H1 (cell line): ENCODE data around the gene HMGCL. TPM values are rescaled to one million over a fixed set of nuclear protein-coding genes. Genes with fewer than 3 reads are reported as not detected.
"Not testable (repeated sequence)": the region's sequence is repeated elsewhere in the genome, so short reads cannot be mapped to it uniquely, and the experiment has no call there.

Experiments
- CTCF ChIA-PET: fragments of 300-600 bp; sonication (Branson Sonifier 250); formaldehyde crosslinking; loops from one replicate; lab custom pipeline; 2021; ENCODE audit not compliant: partially characterized antibody; lab: Charles Lee
- POLR2A ChIA-PET: fragments of 300-600 bp; sonication (Branson Sonifier 250); formaldehyde crosslinking; loops from one replicate; lab custom pipeline; 2021; ENCODE audit warnings: inconsistent platforms; ENCODE audit not compliant: partially characterized antibody; lab: Charles Lee
- DNase-seq, 2 experiments: peaks; one replicate each; pipeline versions ENCODE4 v3.0.0 to v3.0.0-alpha.2; 2010 to 2022; ENCODE audit warnings: low spot score in 2 of 2, low read depth in 1 of 2, mixed read lengths in 1 of 2
- FAIRE-seq: peaks from 2 replicates; lab custom pipeline; 2011; peaks lifted over from hg19 to GRCh38; lab: Jason Lieb, UNC
- H2AFZ ChIP-seq: 2 replicates; pipeline ENCODE4 v1.8.1; 2012; ENCODE audit warnings: low read length, inconsistent platforms
- H2AK5ac ChIP-seq: 2 replicates; pipeline ENCODE4 v1.6.1; 2013; ENCODE audit warnings: low read depth, low read length
- H2BK120ac ChIP-seq: replicated peaks from 2 replicates; pipeline ENCODE3; 2013; ENCODE audit warnings: low read depth, low read length, inconsistent platforms
- H2BK12ac ChIP-seq: 2 replicates; pipeline ENCODE4 v1.6.1; 2013; ENCODE audit warnings: low read depth, low read length
- H2BK15ac ChIP-seq: 2 replicates; pipeline ENCODE4 v1.6.1; 2013; ENCODE audit warnings: low read length
- H2BK20ac ChIP-seq: 2 replicates; pipeline ENCODE4 v1.6.1; 2013; ENCODE audit warnings: low read length
- H2BK5ac ChIP-seq: 2 replicates; pipeline ENCODE4 v1.6.1; 2013; ENCODE audit warnings: low read depth, low read length
- H3K14ac ChIP-seq: 2 replicates; pipeline ENCODE4 v1.6.1; 2013; ENCODE audit warnings: inconsistent platforms; ENCODE audit not compliant: insufficient read length
- H3K18ac ChIP-seq: 2 replicates; pipeline ENCODE4 v1.6.1; 2013; ENCODE audit warnings: low read length; ENCODE audit errors: extremely low read depth
- H3K23ac ChIP-seq: 2 replicates; pipeline ENCODE4 v1.6.1; 2013; ENCODE audit warnings: inconsistent platforms; ENCODE audit not compliant: insufficient read length
- H3K23me2 ChIP-seq: 2 replicates; pipeline ENCODE4 v1.6.1; 2013; ENCODE audit warnings: low read depth, low read length
- H3K27ac ChIP-seq: 2 replicates; pipeline ENCODE4 v1.6.1; 2011; ENCODE audit warnings: low read depth, low read length, inconsistent platforms
- H3K27me3 ChIP-seq, 4 experiments: replicated peaks in 1 of 4; 1 replicate in 1 of 4; 2 replicates in 3 of 4; pipeline versions ENCODE4 v1.6.1 to v1.8.1; 2011 to 2013; ENCODE audit warnings: low read length in 3 of 4, mild to moderate bottlenecking in 3 of 4, inconsistent platforms in 2 of 4, mixed read lengths in 2 of 4, moderate library complexity in 1 of 4; ENCODE audit not compliant: control insufficient read depth in 3 of 4, insufficient read depth in 3 of 4; ENCODE audit errors: extremely low read depth in 1 of 4
- H3K36me3 ChIP-seq, 4 experiments: 2 replicates each; pipeline versions ENCODE4 v1.6.1 to v1.8.1; 2011 to 2013; ENCODE audit warnings: mild to moderate bottlenecking in 4 of 4, low read length in 3 of 4, moderate library complexity in 2 of 4, control low read depth in 1 of 4, inconsistent platforms in 1 of 4; ENCODE audit not compliant: insufficient read depth in 4 of 4, control insufficient read depth in 2 of 4
- H3K4ac ChIP-seq: replicated peaks from 2 replicates; pipeline ENCODE3; 2013; ENCODE audit warnings: low read length, low read depth, mixed read lengths, inconsistent platforms; ENCODE audit not compliant: insufficient read length
- H3K4me1 ChIP-seq, 4 experiments: replicated peaks in 1 of 4; 1 replicate in 1 of 4; 2 replicates in 3 of 4; pipeline versions ENCODE4 v1.6.1 to v1.8.1; 2011 to 2013; ENCODE audit warnings: low read length in 3 of 4, inconsistent platforms in 2 of 4, mixed read lengths in 1 of 4; ENCODE audit not compliant: insufficient read depth in 4 of 4, control insufficient read depth in 3 of 4
- H3K4me2 ChIP-seq, 2 experiments: 2 replicates each; pipeline versions ENCODE4 v1.6.1 to v1.8.1; 2011 to 2013; ENCODE audit warnings: low read depth in 2 of 2, low read length in 2 of 2, control low read depth in 1 of 2, inconsistent platforms in 1 of 2, mild to moderate bottlenecking in 1 of 2; ENCODE audit not compliant: insufficient read depth in 1 of 2
- H3K4me3 ChIP-seq, 4 experiments: fragments of 200-600, 300-600 bp in 1 of 4; sonication (generic), shearing (Covaris generic), sonication (Bioruptor Twin) in 1 of 4; 2 replicates each; pipeline versions ENCODE4 v1.5.1 to v1.8.1; 2011 to 2016; ENCODE audit warnings: low read length in 4 of 4, low read depth in 3 of 4, control low read depth in 2 of 4, inconsistent platforms in 2 of 4, mild to moderate bottlenecking in 2 of 4, mixed read lengths in 1 of 4, moderate library complexity in 1 of 4; ENCODE audit not compliant: insufficient read depth in 2 of 4; ENCODE audit errors: extremely low read depth in 1 of 4
- H3K56ac ChIP-seq: replicated peaks from 2 replicates; pipeline ENCODE3; 2013; ENCODE audit warnings: low read depth, mild to moderate bottlenecking, mixed read lengths, low read length, inconsistent platforms; ENCODE audit not compliant: insufficient read length
- H3K79me1 ChIP-seq: 2 replicates; pipeline ENCODE4 v1.6.1; 2013; ENCODE audit warnings: low read depth, low read length, control low read depth
- H3K79me2 ChIP-seq, 2 experiments: 2 replicates each; pipeline versions ENCODE4 v1.6.1 to v1.8.1; 2012 to 2013; ENCODE audit warnings: low read length in 2 of 2, mild to moderate bottlenecking in 2 of 2, inconsistent platforms in 1 of 2; ENCODE audit not compliant: insufficient read depth in 2 of 2, control insufficient read depth in 1 of 2
- H3K9ac ChIP-seq, 4 experiments: replicated peaks in 1 of 4; 1 replicate in 1 of 4; 2 replicates in 3 of 4; pipeline versions ENCODE4 v1.6.1 to v1.8.1; 2011 to 2013; ENCODE audit warnings: low read depth in 3 of 4, low read length in 3 of 4, control low read depth in 2 of 4, mild to moderate bottlenecking in 2 of 4, moderate library complexity in 2 of 4, inconsistent platforms in 1 of 4; ENCODE audit errors: extremely low read depth in 1 of 4
- H3K9me3 ChIP-seq, 2 experiments: 2 replicates each; pipeline versions ENCODE4 v1.6.1 to v1.8.1; 2012 to 2013; ENCODE audit warnings: mild to moderate bottlenecking in 2 of 2, moderate library complexity in 2 of 2, control low read depth in 1 of 2, inconsistent platforms in 1 of 2, low read depth in 1 of 2, low read length in 1 of 2, mixed read lengths in 1 of 2; ENCODE audit not compliant: insufficient read depth in 2 of 2
- H4K20me1 ChIP-seq, 2 experiments: replicated peaks in 1 of 2; 2 replicates each; pipeline versions ENCODE3 to v1.8.1; 2011 to 2013; ENCODE audit warnings: inconsistent platforms in 2 of 2, low read length in 2 of 2, mild to moderate bottlenecking in 1 of 2; ENCODE audit not compliant: insufficient read depth in 2 of 2, control insufficient read depth in 1 of 2
- H4K5ac ChIP-seq: 2 replicates; pipeline ENCODE4 v1.6.1; 2013; ENCODE audit warnings: low read length, low read depth, mixed read lengths, inconsistent platforms; ENCODE audit not compliant: insufficient read length
- H4K8ac ChIP-seq: 2 replicates; pipeline ENCODE4 v1.8.0; 2013; ENCODE audit warnings: mild to moderate bottlenecking, moderate library complexity, low read length, inconsistent platforms; ENCODE audit not compliant: insufficient read depth; ENCODE audit errors: extremely low read depth
- H4K91ac ChIP-seq: replicated peaks from 2 replicates; pipeline ENCODE3; 2013; ENCODE audit warnings: low read length, mixed read lengths, inconsistent platforms; ENCODE audit not compliant: insufficient read length
- WGBS, 2 experiments: shearing (Covaris generic) in 1 of 2; methylation state at CpG; one replicate each; pipeline versions ENCODE4 v1.1.6 to v1.1.7; 2013 to 2015; ENCODE audit warnings: low lambda C conversion rate in 2 of 2, mixed read lengths in 2 of 2, inconsistent platforms in 1 of 2, low coverage in 1 of 2, missing lambda C conversion rate in 1 of 2; ENCODE audit not compliant: insufficient replicate concordance in 2 of 2, insufficient coverage in 1 of 2, insufficient read length in 1 of 2; ENCODE audit errors: extremely low coverage in 1 of 2, missing lambda C conversion rate in 1 of 2; 5-methylcytosine and 5-hydroxymethylcytosine counted together
- polyA plus RNA-seq, 7 experiments: library from polyadenylated mRNA; depleted of rRNA in 3 of 7; stranded (reverse) in 5 of 7; unstranded in 2 of 7; fragments of >200 nt in 5 of 7; fragments of 200-250 nt in 2 of 7; gene quantifications; 1 replicate in 5 of 7; 2 replicates in 1 of 7; 4 replicates in 1 of 7; pipeline versions ENCODE4 v1.2.1 to v1.2.3, GENCODE V29; 2011 to 2013; ENCODE audit warnings: missing spikeins in 2 of 7, mixed read lengths in 2 of 7
- total RNA-seq: library from RNA; stranded (reverse); fragmentation: NEBNext Ultra II Directional; extraction: Animal tissue kit (Norgen Biotek cat#: 25700); gene quantifications from 2 replicates; pipeline ENCODE4 v1.2.1, GENCODE V29; 2021

The HMGCL gene
- total and polyA plus RNA-seq, 2 of the 8 experiments (the other 6 are each of a cell fraction or from before 2014, with no cell fraction given): 13.7 to 19.5 TPM

- POLR2A ChIA-PET: not testable (repeated sequence)
These were observed 22.4 kb upstream of the HMGCL start for GRCh38 chr1:23847482-23848095.

More at GRCh38 chr1:23847482-23848095, 22.4 kb upstream of the HMGCL start:
- H3K36me3 ChIP-seq, H3K9me3 ChIP-seq, H3K4ac ChIP-seq, H3K18ac ChIP-seq, H3K14ac ChIP-seq, H2BK5ac ChIP-seq, H2AFZ ChIP-seq, H2BK20ac ChIP-seq, H3K23me2 ChIP-seq, H3K79me2 ChIP-seq, H4K5ac ChIP-seq, H3K4me2 ChIP-seq, H3K4me3 ChIP-seq, H3K23ac ChIP-seq, H3K79me1 ChIP-seq, H3K56ac ChIP-seq, H2BK15ac ChIP-seq, H2BK120ac ChIP-seq, H3K4me1 ChIP-seq, H4K8ac ChIP-seq, H3K27ac ChIP-seq, H2AK5ac ChIP-seq, H2BK12ac ChIP-seq, FAIRE-seq, H3K27me3 ChIP-seq, DNase-seq, H4K20me1 ChIP-seq, H4K91ac ChIP-seq, H3K9ac ChIP-seq: not testable (repeated sequence)
- 89% methylated on average over 2 of the region's 2 CpGs; no CpG with 5 or more reads in 1 of the 2 experiments for WGBS, 2 experiments
- CTCF ChIA-PET: interaction anchor here (1.8 kb wide), 1 partner anchor 49 kb away, joined by 4 read pairs; no protein-coding TSS in a partner anchor
